Hematopoietic multipotent progenitor cell treated with erythropoietin and hydrocortisone succinate and interleukin-3 and kit ligand, for 8 days (in vitro differentiated cells): ENCODE data around the gene TYRP1.

ENCODE experiments used
- DNase-seq: peaks from one replicate; pipeline ENCODE4 v3.0.0-alpha.2; 2015

TYRP1 gene

GRCh38 chr9:12698266-12698665 lies 5.1 kb downstream of the TYRP1 start:
- DNase-seq: no peak

DNA sequence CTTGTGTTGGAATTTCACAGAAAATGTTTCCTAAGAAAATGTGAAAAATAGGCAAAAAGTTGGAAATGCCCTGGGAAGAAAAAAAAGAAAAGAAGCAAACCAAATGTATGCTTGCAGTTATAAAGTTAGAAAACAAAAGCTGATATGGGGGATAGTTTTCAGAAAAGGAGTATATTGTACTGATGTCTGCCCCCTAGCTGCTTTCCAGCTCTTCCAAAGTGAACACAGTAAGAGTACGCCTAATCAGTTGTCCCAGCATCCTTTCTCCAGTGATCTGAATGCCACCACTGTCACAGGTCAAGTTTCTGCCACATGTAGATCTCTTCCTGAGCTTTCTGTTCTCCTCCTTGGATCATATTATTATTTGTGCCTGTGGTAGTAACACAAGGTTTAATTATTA lies 5.8 kb downstream of the TYRP1 start:
- DNase-seq: no peak

GRCh38 chr9:12699529-12699928 lies 6.3 kb downstream of the TYRP1 start:
- no peak for DNase-seq

- no peak for DNase-seq
These were observed 7.9 kb downstream of the TYRP1 start for GRCh38 chr9:12701126-12701525.

DNA sequence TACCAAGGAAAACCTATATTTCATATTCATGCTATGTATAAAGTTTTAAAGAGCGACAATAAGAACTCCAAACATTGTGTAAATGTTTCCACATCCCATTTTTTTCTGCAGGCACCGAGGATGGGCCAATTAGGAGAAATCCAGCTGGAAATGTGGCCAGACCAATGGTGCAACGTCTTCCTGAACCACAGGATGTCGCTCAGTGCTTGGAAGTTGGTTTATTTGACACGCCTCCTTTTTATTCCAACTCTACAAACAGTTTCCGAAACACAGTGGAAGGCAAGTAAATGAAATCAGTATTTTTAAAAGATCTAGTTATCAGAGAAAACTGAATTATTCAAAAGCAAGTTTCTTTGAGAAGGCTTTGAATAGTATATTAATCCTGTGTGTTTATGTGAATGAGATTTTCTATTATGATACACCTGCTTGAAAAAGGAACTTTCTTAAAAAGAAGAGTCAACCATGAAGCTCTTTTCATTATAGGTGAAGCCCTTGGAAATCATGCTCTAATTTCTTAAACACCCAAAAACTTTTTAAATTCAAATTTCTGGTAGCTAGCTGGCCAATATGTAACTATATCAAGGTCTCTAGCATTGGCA lies 9.1 kb downstream of the TYRP1 start:
- no peak for DNase-seq

- DNase-seq: no peak
These were observed 10.8 kb downstream of the TYRP1 start for GRCh38 chr9:12703996-12704395.

DNA sequence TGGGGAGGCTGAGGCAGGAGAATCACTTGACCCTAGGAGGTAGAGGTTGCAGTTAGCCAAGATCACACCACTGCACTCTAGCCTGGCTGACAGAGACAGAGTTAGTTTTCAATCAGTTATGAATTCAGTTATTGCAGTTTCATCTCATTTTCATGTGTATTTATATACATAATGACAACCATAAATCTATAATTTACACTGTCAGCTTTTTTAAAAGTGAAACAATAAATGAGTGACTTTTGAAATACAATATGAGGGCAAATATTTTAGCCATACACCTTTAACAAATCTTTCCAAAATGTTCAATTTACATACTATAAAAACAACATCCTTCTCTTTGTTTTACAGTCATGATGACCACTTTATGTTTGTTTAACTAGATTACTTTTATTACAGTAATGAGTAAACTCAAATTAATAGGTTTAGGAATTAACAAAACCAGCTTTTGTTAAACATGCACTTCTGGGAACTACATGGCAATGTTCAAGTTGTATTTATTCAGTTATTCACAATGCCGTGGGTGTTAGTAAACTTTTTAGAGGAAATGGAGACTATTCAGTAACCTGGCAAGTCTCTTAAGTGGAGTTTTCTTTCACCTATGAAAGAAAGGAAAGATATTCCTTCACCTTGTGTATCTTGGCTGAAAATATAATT lies 12.7 kb downstream of the TYRP1 start:
- DNase-seq: no peak

DNA sequence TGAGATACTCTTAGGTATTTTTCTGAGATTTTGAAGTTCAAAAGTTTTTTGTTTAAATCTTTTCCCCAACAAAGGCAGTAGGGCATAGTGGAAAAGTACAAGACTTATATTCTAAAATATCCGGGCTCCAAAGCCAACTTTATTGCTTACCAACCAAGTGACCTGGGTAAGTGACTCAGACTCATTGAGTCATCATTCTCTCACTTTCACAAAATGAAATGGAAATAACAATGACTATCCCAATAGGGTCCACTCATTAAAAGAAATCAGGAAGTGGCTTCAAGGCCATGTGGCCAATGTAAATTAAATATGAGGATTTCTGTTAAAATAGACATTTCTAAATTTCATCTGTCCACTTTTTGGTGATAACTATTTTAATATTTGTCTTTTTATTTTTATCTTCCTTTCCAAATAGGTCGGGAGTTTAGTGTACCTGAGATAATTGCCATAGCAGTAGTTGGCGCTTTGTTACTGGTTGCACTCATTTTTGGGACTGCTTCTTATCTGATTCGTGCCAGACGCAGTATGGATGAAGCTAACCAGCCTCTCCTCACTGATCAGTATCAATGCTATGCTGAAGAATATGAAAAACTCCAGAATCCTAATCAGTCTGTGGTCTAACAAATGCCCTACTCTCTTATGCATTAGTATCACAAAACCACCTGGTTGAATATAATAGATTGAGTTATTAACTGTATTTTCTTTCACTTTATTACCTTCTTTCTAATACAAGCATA lies 15.5 kb downstream of the TYRP1 start:
- DNase-seq: no peak

- no peak for DNase-seq
These were observed 19.3 kb downstream of the TYRP1 start for GRCh38 chr9:12712532-12712931.

- DNase-seq: no peak
These were observed 22.1 kb downstream of the TYRP1 start for GRCh38 chr9:12715268-12715667.

- DNase-seq: no peak
These were observed 23.8 kb downstream of the TYRP1 start for GRCh38 chr9:12716823-12717600.

DNA sequence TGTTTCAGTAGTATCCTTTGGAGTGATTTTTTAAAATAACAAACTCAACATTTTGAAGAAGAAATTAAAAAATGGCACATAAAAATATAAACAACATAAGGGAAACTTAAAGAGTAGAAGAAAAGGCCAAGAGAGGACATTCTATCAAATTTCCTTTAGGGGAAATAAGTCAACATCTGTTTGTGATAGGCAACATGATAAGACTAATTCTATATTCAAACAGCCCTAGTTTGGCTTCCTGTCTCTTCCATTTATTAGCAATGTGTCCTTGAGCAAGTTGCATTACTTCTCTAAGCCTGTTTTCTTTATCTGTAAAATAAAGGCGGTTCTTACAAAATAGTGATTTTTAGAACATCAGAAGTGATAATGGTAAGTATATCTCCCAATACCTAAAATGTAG lies 24.7 kb downstream of the TYRP1 start:
- DNase-seq: no peak

DNA sequence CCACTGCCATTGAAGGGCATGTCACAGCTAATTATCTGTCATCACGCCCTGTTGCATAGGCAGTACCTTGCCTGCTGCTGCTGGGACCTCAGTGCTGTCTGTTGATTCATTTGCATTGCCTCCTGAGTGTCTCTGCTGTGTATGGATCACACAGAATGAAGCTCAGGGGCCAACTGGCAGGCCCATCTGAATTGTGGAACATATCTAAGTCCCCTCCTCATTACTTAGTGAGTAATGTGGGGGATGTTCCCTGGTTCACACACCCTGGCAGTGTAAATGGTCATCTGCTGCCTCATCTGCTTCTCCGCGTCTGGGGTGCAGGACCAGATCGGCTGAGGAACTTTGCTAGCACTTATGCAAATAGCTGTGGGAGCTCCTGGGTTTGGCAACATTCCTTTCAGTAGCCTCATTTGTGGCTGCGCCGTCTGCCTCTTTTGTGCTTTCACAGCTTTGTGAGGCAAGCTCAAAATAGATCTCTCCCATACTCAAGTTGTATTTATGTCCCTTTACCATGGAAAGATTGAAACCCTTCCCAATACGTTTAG lies 25.4 kb downstream of the TYRP1 start:
- DNase-seq: no peak

DNA sequence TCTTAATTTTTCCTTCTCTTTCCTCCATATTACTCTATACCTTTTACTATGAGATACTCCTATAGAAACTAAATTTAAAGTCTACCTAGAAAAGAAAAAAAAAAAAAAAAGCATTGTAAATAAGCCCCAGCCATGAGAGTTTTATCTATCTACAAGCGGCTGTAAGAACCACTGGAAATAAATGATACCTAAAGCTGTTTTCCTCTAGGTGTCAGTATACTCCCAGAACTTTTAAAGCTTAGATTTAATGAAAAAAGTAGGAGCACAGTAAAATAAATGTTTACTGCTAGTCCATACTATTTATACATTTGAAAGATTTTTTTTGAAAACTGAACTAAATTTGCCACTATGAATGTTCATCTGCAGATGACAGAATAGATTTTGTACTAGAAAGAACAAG lies 26.2 kb downstream of the TYRP1 start:
- peak; percentile 20 for DNase-seq

- no peak for DNase-seq
These were observed 27.4 kb downstream of the TYRP1 start for GRCh38 chr9:12720551-12720950.

DNA sequence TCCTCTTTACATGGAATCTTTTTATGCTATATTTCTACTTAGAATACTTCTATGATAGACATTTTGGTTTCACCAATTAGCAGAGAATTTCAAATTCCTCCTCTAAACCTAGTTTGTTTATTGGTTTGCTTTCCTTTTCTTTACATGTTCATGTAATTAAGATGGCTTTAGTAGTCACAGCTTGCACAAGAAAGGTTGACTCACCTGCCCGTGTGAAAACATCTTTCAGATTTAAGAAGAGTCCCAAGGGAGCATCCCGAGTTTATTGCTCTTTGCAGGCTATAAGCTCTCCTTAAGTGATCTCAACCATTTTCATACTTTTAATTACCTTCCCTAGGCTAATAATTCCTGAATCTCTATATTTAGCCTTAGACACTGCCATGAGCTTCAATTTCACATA lies 28.9 kb downstream of the TYRP1 start:
- no peak for DNase-seq

- DNase-seq: no peak
These were observed 30.3 kb downstream of the TYRP1 start for GRCh38 chr9:12723409-12724028.

DNA sequence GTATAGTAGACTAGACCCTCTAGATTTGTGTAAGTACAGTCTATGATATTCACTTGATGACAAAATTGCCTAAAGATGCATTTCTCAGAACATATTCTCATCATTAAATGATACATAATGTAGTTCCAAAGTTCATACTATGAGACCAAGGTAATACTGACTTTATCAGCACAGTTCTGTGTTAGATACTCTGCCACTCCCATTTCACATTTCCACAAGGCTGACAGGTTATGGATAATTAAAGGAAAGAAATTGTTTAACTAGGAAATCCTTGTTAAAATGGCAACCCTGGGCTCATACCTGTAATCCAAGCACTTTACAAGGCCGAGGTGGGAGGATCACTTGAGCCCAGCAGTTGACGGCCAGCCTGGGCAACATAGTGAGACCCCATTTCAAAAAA lies 33.6 kb downstream of the TYRP1 start:
- DNase-seq: no peak

DNA sequence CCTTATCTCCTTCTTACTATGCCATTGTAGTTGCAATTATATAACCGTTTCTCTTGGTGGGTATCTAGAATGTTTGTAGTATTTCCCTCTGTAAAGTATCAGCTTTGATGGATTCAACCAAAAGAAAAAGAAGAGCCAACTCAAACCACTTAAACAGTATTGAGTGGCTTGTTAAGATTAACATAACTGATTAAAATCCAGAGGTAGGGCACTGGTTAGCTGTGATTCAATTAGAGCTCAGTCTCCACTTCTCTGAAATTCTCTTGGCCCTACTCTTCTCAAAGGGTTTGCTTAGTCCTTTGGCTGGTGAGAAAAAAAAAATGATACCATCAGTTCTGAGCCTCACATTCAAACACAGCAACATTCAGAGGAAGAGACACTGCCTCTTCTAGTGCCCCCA lies 37.0 kb downstream of the TYRP1 start:
- no peak for DNase-seq

GRCh38 chr9:12730927-12731326 lies 37.7 kb downstream of the TYRP1 start:
- no peak for DNase-seq

DNA sequence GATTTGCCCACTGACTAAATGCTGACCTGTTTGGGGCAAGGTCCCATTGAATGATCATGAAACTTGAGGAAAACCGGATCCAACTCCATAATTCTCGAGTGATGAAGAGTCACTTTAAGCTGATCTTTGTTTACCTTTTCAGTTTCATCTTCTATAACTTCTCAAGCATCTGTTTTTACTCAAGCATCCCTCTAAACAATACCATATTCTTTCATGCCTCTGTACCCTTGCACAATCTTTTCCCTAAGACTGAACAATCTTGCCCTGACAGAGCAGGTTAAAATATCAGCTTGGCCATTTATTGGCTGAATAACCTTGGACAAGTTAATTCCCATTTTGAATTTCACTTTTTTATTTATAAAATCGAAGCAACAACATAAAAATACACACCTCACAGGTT lies 39.8 kb downstream of the TYRP1 start:
- no peak for DNase-seq

DNA sequence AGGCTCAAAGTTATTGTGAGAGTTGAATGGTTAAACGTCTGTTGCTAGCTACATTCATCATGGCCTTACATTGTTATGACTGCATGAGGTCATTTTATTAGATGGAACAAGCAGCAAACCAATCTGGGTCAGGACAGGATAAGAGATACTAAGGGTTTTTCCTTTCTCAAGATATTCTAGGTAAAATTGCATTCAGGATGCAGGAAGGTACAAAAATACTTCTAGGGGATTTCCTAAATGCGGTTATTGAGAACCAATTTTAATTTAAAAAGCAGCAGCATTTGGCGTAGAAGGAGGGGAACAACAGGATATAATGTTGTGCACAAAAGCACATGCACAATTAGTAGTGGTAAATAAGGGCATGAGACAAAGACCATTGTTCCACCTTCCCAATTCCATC lies 42.5 kb downstream of the TYRP1 start:
- no peak for DNase-seq

DNA sequence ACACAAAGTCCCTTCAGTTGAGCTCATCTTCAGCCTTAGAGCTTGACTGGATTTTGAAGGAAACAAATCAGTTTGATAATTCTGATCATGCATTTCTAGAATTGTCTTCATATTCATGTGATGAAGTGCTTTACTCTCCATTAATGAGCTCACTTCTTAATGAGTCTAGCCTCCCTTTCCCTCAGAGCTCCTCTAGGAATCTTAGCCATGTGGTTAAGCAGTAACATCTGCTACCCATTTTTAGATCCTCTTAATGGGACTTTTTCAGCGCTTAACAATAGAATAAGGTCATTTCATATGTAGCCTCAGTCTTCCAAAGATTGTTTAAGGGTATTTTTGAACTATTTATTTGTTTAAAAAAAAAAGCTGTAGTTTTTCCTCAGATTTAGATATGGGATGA lies 44.7 kb downstream of the TYRP1 start:
- no peak for DNase-seq
